SIG-M5 treated with dmso at 0.1 percent for 504 hours (cell line): ENCODE results near the gene SYNE4.
"Not testable (repeated sequence)": the region's sequence is repeated elsewhere in the genome, so short reads cannot be mapped to it uniquely, and the experiment has no call there.

Experiments used
- DNase-seq: peaks from one replicate; lab custom pipeline; 2025; ENCODE audit not compliant: unreplicated experiment; lab: John Stamatoyannopoulos, UW

The SYNE4 gene

DNA sequence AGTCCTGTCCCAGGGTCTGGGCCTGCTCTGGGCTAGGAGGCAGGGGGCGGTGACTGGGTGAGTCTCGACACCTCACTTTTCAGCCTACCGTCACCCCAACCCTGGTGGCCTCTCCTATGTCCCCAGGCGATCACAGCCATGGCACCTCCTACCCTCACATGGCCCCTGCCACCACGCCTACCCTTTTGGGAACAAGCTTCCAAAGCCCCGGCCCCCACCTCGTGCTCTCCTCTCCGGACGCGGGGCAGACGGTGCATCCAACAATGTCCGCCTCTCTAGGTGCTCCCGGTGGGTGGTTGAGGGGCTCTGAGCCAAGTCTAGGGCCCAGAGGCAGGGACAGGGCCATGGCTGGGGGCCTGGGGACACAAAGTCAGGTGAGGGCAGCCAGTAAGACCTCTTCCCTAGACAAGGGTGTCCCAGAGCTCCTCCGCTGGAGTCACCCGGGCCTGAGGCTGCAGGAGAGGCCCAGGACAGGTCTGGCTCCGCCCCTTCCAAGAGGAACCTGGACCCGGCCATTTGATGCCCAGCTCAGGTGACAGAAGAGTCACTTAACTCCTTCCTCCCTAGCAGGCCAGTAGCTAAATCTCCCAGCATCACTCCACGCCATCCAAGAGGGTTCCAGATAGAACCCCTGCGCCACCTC, at the start of gene SYNE4:
SYNE4 (minus strand) TSS at position 478 of the 643 bp plus-strand sequence; CDS start at position 346, 132 bp downstream.
- DNase-seq: peak; percentile 40

GRCh38 chr19:36054733-36055686, 46.4 kb upstream of the SYNE4 start, which contains the start of gene WDR62:
Gene WDR62 (plus strand): TSS chr19:36054897. CDS start chr19:36054972, 75 bp downstream.
- DNase-seq: peak; percentile 89

- peak; percentile 98 for DNase-seq
Measured at GRCh38 chr19:36054119-36054732, 45.6 kb upstream of the SYNE4 start, which contains the start of gene THAP8. Gene THAP8 (minus strand): TSS chr19:36054285. CDS start chr19:36054217, 68 bp downstream.

- no peak for DNase-seq
Measured at GRCh38 chr19:36051637-36052036, 43.0 kb upstream of the SYNE4 start.

- no peak for DNase-seq
Measured at GRCh38 chr19:36051236-36051635, 42.6 kb upstream of the SYNE4 start.

GRCh38 chr19:36049080-36049698, 40.6 kb upstream of the SYNE4 start:
- DNase-seq: no peak

DNA sequence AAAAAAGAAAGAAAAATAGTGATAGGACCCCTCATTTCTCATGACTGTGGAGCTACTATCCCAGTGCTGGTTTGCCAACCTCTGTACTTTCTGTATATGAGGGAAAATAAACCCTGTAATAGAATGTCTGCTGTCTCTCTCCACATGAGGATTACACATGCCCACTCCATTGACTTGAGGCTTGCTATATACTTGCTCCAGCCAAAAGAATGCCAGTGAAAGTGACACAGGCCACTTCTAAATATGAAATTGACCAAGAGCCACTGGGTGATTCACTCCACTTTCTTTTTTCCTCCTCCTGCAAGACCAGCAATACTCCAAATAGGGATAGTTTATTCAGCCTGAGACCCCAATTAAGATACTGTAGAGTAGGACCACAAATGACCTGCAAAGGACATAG, 39.2 kb upstream of the SYNE4 start:
- DNase-seq: no peak

- no peak for DNase-seq
Measured at GRCh38 chr19:36046443-36047050, 37.9 kb upstream of the SYNE4 start.

- DNase-seq: no peak
Measured at GRCh38 chr19:36043952-36044351, 35.3 kb upstream of the SYNE4 start.

DNA sequence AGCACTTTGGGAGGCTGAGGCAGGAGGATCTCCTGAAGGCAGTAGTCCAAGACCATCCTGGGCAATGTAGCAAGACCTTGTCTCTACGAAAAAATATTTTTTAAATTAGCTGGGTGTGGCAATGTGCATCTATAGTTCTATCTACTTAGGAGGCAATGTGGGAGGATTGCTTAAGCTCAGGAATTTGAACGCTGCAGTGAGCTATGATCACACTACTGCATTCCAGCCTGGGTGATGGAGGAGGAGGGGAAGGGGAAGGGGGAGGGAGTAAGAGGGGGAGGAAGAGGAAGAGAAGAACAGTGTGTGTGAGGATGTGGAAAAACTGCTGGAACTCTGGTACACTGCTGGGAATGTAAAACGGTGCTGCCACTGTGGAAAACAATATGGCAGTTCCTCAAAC, 33.2 kb upstream of the SYNE4 start:
- DNase-seq: peak; percentile 30

DNA sequence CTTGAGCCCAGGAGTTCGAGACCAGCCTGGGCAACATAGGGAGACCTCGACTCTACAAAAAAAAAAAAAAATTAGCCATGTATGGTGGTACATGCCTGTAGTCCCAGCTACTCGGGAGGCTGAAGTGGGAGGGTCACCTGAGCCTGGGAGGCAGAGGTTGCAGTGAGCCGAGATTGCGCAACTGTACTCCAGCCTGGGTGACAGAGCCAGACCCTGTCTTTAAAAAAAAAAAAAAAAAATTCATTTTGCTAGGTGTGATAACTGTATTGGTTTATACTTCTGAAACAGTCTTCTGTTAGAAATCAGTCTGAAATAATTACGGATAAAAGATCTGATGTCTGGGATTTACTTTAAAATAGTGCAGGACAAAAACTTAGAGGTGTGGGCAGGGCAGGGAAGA, 32.5 kb upstream of the SYNE4 start:
- not testable (repeated sequence) for DNase-seq

- DNase-seq: no peak
Measured at GRCh38 chr19:36040495-36040894, 31.9 kb upstream of the SYNE4 start.

GRCh38 chr19:36032251-36033104, 23.9 kb upstream of the SYNE4 start, which contains the start of gene CLIP3:
Gene CLIP3 (minus strand): TSS chr19:36032873. CDS start chr19:36032357, 516 bp downstream.
- no peak for DNase-seq

DNA sequence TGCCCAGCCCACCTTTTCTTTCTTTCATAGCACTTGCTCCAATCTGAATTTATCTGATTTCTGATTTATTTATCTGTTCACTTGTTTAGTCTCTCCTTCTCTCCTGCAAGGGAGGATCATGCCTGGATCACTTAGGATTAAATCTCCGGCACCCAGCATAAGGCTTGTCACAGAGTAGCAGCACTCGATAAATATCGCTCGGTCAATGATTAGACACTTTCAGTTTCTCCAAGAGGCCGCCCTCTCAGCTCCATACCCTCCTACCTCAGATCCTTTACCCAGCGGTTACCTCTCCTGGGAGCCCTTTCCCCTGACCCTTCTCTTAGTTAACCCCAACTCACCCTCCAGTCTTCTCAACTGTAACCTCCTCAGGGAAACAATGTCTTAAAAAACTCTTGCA, 22.7 kb upstream of the SYNE4 start:
- no peak for DNase-seq

DNA sequence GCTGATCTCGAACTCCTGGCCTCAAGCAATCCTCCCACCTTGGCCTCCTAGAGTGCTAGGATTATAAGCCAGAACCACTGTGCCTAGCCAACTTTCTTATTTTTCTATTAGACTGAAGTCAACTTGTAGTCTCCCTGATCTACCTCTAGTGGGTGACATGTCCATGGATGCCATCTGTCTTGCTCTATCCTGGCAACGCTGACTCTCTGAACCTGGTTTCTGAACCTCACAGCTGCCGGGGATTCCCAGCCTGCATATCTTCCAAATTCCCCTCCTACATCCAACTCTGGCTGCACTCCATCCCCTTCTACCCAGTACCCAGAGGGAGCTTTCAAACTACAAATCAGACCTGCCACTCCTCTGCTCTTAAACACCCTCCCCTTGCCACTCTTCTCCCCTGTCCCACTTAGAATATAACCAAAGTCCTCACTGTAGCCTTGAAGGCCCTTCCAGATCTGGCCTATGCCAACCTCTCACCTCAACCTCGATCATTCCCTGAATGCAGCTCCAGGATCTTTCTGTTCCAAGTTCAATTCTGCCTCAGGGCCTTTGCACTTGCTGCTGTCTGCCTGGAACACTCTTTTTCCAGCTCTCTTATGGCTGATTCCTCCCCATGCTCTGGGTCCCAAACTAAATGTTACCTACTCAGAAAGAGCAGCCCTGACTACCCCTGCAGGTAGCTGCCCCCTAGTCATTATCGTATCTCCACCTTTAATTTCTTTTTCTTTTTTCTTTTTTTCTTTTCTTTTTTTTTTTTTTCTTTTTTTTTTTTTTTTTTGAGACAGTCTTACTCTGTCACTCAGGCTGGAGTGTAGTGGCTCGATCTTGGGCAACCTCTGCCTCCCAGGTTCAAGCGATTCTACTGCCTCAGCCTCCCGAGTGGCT, 21.9 kb upstream of the SYNE4 start:
- DNase-seq: no peak

DNA sequence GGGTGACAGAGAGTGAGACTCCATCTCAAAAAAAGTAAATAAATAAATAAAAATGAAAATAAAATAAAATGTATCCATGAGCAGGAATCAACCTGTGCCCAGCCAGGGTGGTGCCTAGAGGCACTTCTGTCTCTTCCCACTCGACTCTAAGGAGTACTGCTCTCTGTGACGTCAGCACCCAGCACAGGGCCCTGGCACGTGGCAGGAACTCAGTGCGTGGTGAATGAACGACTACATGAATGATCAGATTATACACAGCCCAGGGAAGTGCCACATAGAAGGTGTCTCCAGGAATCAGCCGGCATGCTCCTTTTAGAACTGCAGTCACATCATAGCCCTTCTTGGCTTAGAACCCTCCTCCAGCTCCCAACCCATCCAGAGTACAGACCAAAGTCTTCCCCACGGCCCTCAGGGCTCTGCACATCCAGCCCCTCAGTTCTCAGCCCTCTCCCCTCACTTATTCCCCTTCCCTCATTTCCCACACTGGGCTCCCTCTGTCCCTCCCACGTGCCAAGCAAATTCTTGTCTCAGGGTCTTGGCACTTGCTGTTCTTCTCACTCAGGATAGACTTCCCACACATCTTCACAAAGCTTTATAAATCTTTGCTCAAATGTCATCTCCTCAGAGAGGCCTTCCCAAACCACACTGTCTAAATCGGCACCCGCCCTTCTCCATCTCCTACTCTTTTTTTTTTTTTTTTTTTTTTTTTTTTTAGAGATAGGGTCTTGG, 19.9 kb upstream of the SYNE4 start:
- no peak for DNase-seq

DNA sequence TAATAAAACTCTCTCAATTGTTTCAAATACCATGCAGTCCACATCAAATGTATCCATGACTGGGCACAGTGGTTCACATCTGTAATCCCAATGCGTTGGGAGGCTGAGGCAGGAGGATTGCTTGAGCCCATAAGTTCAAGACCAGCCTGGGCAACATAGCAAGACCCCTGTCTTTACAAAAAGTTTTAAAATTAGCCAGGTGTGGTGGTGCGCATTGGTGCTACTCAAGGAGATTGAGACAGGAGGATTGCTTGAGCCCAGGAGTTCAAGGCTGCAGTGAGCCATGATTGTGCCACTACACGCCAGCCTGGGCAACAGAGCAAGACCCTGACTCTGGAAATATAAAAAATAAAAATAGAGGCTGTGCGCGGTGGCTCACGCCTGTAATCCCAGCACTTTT, 19.1 kb upstream of the SYNE4 start:
- DNase-seq: no peak
